DND-41 (cell line): ENCODE measurements around the gene RPL13A.

Source experiments
- CTCF ChIP-seq: IDR thresholded peaks from 2 replicates; pipeline ENCODE4 v1.5.1; 2012; ENCODE audit warnings: borderline replicate concordance, low read length, moderate library complexity, mild to moderate bottlenecking; ENCODE audit not compliant: poor library complexity, severe bottlenecking; ENCODE audit errors: extremely low read depth
- EZH2 ChIP-seq: IDR thresholded peaks from 3 replicates; pipeline ENCODE4 v1.6.1; 2012; ENCODE audit warnings: borderline replicate concordance, low read depth, mild to moderate bottlenecking, moderate library complexity, low read length, inconsistent platforms; ENCODE audit not compliant: severe bottlenecking

GRCh38 chr19:49472936-49473335 is 14.5 kb upstream of the RPL13A start:
- TF ChIP-seq CTCF (no peak), EZH2 (no peak)
